ENCODE data around the gene ZNF444.
"Not testable (repeated sequence)": the region's sequence is repeated elsewhere in the genome, so short reads cannot be mapped to it uniquely, and the experiment has no call there.

Gene ZNF444

DNA sequence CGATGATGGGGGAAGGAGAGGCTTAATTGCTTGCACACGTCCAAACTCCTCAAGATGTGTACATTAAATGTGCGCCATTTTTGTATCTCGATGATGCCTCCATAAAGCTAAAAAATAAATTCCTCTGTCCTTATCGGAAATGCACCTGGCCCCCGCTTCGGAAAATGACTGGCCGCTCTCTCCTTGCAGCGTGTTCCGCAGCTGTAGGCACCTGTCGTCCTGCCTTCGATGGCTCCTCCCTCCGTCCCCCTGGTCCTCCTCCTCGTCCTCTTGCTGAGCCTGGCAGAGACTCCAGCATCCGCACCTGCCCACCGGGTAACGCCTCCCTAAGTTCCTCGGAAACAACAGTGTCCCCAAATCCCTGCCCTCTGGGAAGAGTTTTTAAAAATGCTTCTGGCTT, 35.8 kb downstream of the ZNF444 start:
- no peak for DNase-seq

DNA sequence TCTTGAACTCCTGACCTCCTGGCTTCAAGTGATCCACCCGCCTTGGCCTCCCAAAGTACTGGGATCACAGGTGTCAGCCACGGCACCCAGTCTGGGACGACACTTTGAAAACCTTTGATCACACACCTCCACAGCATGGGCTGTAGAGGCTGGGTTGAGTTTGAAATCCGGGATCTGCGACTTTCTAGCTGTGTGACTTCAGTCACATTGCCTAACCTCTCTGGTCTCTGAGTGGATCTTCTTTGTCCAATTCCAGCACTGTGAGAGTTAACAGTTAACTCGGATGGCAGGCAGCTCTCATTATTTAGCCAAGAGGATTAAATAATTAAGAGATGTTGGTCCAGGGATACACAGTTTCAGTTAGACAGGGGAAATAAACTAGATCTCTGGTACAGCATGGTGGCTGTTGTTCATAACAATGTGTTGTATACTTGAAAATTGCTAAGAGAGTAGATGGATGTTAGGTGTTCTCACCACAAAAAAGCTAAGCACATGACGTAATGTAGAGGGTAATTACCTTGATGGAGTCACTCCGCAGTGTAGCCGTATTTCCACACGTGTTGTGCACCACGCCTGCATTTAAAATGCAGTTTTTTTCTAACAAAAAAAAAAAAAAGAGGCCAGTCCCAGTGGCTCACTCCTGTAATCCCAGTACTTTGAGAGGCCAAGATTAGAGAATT, 36.6 kb downstream of the ZNF444 start:
- DNase-seq, result no peak

GRCh38 chr19:56189785-56190184, 48.7 kb downstream of the ZNF444 start:
- DNase-seq, result no peak

- DNase-seq, result no peak
Observed at GRCh38 chr19:56191115-56191514, 50.0 kb downstream of the ZNF444 start.

DNA sequence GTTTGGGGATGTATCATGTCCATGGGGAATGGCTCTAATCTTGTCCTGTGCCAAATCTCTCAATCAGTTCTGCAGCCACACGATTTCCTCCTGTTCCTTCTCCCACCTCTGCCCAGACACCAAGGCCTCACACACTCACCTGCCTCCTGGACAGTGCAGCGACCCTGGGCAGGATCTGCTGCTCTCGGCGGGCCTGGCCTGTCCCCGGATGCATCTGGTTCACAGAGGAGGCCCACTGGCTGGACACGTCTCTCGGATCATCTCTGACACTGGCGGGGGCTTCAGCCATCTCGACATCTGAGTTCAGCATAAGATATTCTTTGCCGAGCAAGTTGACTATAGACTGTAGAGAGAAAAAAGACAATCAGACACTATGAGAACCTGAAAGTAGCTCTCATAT, 50.6 kb downstream of the ZNF444 start:
- DNase-seq, result no peak

- DNase-seq, result no peak
Observed at GRCh38 chr19:56193981-56194640, 53.0 kb downstream of the ZNF444 start.

GRCh38 chr19:56197646-56198045, 56.6 kb downstream of the ZNF444 start, which contains the start of gene ZSCAN5B:
Gene ZSCAN5B, minus strand, starts transcription at chr19:56197783. Its CDS starts 4,731 bp downstream, at chr19:56193052.
- DNase-seq, result not testable (repeated sequence)

- no peak for DNase-seq
Observed at GRCh38 chr19:56199687-56200086, 58.6 kb downstream of the ZNF444 start.

DNA sequence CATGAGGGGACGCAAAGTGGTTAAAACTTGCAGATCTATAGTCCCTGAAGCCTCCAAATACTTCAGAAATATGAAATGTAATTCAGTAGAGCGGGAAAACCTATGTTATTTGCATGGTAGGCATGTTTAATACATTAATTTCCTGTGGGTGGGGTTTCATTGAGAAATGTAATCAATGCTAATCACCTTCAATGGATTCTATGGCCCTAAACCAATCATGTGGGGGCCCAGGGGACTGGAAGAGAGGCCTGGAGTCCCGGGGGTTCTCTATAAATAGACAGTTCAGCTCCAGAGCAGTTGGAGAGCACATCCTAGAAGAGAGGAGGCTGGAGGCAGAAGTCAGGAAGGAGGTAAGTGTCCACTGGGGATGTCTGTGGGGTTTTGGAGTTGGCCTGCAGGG, 60.9 kb downstream of the ZNF444 start, which contains the start of gene ZSCAN5C:
Gene ZSCAN5C (plus strand): TSS at position 301 of the 400 bp plus-strand sequence. CDS start 3,641 bp downstream, outside the sequence.
- DNase-seq, result no peak

- not testable (repeated sequence) for DNase-seq
Observed at GRCh38 chr19:56207581-56207980, 66.5 kb downstream of the ZNF444 start.

- no peak for DNase-seq
Observed at GRCh38 chr19:56209091-56209490, 68.0 kb downstream of the ZNF444 start.

GRCh38 chr19:56210036-56210435, 68.9 kb downstream of the ZNF444 start:
- DNase-seq, result not testable (repeated sequence)
